Skeletal muscle cell (primary cell): ENCODE measurements around the gene RBFOX1.

Experiments used
- DNase-seq: peaks from one replicate; pipeline ENCODE4 v3.0.0-alpha.2; 2010; ENCODE audit warnings: low read depth
- H3K4me3 ChIP-seq: 2 replicates; pipeline ENCODE4 v1.5.1; 2011; ENCODE audit warnings: low read depth, mild to moderate bottlenecking, control low read depth, low read length, moderate library complexity

RBFOX1 gene

DNA sequence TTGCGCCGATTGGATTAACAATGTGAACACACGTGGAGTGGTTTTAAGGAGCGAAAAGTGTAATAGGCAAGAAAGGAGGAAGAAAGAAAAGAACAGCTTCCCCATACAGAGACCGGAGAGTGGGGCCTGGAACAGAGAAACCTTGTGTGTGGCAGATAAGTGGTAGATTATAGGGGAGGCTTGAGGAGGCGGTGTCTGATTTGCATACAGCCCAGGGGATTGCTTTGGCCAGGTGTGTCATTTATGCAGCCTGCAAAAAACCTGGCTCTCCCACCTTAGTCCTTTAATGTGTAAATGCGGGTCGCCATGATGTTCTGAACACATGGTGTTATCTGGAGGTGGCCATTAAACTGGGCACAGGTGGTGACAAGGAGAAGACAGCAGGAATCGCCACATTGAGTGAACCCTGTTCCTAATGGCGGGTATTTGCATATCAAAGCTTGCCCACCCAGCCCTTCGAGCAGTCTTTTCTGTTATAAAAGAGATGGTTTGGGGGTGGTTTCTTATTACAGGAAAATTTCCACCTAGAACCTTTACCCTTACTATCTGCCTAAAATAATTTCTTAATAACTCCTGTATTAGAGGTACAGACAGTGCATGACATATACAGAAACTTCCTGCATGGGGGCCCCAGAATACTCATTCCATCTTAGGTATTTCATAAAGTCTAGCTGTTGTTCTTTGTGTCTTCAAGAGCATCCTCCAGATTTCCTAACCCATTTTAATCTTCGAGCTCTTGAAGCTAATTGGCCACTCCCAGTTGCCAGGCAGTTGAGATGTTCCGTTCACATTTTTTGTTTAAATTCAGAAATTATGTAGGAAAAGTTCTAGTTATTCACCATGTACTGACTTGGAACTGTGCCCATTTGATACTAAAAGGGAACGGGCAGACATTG is 292.5 kb downstream of the RBFOX1 start:
- H3K4me3 ChIP-seq: no peak overlapping the region

DNA sequence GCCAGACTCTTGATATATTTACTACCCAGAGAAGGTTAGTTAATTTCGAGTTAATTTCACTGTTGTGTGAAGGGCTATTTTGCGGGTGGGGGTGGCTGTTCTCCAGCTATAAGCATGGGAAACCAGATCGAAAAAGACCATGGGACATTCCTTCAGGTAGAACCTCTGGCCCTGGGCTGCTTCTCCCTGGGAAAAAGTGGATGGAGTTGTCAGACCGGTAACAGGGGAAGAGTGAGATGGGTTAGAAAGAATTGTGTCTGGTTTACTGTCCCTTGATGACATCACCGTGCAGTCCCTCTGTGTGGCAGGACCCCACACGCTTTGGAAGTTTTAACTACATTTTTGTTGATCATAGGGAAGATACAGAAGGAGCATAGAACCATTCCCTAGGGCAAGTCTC is 296.3 kb downstream of the RBFOX1 start:
- H3K4me3 ChIP-seq: no peak overlapping the region
- no peak for DNase-seq

More for the DNA sequence above, 292.5 kb downstream of the RBFOX1 start:
- no peak for DNase-seq

DNA sequence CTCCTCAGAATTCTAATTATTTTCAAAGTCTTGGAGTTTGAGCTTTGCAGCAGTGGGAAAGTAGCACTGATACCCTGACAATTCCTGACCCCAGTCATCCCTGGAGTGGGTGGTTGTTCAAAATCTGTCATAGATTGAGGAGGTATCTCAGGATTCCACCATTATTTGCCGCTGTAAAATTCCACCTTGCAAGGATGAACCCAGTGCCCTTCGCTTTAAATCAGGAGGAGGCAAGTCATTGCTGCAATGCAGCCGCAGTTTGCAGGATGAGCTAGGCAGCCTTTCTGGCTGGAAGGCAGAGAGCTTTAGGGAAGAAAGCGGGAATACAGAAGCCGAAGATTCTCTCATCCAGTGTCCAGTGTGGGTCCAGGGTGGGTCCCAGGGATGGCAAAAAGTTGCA is 296.9 kb downstream of the RBFOX1 start:
- no peak for DNase-seq
- H3K4me3 ChIP-seq: no peak overlapping the region

DNA sequence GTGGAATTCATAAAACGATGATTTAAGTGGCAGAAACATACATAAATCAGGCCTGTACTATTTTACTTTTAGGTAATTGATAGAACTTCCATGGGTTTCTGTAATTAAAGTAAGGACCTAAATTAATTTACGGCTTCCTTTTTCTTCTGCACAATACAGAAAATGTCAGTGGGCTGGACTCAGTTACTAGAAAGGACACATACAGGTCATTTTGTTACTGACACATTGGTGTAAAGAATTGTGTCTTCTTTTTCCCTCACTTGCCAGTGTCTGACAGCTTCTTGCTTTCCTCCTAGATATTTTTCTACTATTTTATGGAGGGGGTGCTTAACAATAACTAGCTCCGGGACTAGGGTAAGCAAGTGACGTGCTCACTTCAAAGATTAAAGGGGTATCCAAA is 304.8 kb downstream of the RBFOX1 start:
- H3K4me3 ChIP-seq: no peak overlapping the region
- no peak for DNase-seq

DNA sequence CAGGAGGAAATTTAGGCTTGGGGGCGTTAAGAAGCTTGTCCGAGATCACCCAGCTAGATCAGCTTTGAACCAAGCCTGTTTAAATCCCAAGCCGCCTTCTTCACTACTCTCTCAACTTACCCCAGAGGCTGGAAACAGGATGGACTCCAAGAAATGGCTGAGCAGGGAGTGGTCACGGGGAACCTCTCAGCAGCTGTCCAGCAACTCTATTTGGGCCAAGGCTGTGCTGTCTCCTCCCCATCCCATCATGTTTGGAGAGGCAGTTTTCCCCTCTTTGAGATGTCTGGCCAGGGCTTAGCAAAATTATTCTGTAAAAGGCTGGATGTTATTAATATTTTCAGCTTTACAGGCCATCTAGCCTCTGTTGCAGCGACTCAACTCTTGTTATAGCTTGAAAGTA is 305.7 kb downstream of the RBFOX1 start:
- DNase-seq: no peak
- H3K4me3 ChIP-seq: no peak overlapping the region

DNA sequence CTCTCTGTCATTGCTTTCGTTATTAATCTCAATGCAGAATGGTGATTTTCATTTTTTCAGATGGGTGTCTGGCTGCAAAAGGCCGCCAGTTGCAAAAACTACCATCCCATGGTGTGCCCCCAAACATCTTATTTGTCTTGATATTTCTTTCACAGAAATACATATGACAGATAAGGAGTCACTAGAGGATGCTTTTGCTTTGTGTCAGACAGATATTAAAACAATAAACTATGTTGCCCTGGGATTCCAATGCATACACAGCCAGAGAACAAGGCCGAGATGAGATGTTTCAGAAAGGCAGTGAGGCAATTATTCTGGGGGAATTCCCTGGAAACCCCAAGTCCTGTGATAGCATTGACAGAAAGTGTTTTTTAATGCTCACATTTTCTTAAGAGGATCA is 307.7 kb downstream of the RBFOX1 start:
- DNase-seq: no peak
- H3K4me3 ChIP-seq: no peak overlapping the region

DNA sequence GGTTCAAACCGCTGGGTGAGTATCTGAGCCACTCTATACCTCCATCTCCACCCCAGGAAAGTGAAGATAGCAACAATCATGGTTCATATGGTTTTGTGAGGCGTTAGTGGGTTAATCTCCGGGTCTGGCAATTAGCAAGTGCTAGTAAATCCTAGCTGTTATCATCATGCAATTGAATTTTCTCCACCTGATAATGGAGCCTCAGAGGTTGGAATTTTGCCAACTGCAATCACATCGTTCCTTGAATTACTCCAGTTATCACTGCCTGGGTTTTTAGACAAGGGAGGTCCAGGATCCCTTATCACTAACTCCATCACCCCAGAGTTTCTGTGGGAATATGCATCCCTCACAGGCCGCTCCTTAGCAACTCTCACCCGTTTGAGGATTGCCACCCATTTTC is 311.5 kb downstream of the RBFOX1 start:
- H3K4me3 ChIP-seq: no peak overlapping the region
- DNase-seq: no peak

DNA sequence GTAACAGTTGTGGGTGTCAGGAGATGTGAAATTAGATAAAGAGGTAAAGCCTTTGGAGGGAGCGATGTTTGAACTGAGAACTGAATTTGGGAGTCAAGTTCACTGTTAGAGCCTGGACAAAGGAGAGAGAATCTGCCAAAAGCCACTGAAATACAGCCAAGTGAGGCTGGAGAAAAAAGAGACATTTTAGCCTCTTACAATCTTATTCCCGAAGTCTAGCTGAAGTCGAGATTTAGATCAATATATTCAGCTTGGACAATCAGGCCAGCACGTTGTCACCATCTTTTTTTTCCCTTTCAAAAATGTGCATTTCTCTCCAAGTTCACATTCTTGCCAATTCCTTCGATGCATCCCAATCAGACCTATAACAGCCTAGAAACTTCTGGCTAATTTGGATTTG is 312.2 kb downstream of the RBFOX1 start:
- no peak overlapping the region for H3K4me3 ChIP-seq
- no peak for DNase-seq

DNA sequence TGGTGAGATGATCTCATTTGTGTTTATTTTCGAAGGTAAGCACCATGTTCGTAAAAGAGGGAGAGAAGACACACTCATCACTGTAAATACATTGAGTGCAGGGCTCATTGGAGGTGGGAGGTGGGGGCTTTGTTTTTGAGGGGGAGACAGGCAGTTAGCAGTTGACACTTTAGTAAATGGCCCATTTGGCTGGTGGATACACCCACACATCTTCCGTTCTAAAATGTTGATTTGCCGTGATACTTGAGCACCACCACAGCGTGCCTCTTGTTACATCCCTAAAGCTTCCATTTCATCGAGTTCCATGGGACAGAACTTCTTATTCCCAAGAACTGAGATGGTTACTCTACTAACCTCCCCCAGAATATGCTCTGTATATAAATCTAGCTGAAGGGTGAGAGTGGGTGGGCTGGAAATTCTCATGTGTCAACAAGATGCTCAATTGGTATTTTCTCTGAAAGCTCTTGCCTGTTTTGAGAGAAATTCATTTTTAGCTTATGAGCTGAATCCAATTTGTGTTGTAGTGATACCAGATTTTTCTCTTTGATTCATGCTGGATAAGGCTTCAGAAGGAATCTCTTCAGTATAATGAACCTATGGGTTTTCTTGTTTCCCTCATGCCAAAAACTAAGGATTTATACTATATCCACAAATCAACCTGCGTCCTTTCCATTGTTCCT is 314.3 kb downstream of the RBFOX1 start:
- no peak overlapping the region for H3K4me3 ChIP-seq
- DNase-seq: no peak

DNA sequence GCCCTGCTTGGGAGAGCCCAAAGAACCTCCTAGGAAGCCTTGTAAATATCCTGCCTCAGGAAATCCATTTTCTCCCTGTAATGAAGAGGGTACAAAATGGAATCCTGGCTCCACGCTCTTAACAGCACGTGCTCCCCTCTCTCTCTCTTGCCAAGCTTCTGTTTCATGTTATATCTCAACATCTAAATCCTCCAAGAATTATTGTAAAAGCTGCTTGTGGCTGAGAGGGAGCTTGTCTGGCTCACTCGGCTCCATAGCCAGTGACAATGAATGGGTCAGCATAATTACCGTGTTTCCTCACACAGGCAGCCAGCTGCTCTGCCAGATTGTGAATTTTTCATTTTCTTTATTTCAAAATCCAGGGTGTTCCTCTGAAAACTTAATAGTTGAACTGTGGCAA is 317.8 kb downstream of the RBFOX1 start:
- no peak for DNase-seq
- no peak overlapping the region for H3K4me3 ChIP-seq

DNA sequence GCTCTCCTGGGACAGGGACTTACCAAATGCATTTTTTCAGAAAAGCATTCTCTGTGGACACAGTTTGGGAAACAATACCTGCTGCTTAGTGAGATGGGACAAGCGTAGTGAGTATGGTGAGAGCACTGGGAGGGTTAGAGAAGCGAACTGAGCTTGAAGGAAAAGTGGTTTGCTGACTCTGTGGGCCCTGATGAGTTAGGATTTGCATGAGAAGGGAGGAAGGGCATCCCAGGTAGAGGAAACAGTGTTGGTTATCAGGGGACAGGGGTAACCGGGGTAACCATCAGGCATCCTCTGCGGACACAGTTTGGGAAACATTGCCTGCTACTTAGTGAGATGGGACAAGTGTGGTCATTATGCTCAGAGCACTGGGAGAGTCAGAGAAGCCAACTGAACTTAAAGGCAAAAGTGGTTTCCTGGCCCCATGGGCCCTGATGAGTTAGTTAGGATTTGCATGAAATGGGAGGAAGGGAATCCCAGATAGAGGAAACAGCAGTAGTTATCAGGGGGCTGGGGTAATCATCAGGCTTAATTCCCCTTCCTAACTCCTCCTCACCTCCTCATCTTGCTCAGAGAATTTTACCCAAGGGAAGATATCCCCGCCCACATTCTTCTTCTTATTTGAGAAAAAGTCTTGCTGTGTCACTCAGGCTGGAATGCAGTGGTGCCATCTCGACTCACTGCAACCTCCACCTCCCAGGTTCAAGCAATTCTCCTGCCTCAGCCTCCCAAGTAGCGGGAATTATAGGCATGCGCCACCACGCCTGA is 319.3 kb downstream of the RBFOX1 start:
- no peak for DNase-seq
- no peak overlapping the region for H3K4me3 ChIP-seq

DNA sequence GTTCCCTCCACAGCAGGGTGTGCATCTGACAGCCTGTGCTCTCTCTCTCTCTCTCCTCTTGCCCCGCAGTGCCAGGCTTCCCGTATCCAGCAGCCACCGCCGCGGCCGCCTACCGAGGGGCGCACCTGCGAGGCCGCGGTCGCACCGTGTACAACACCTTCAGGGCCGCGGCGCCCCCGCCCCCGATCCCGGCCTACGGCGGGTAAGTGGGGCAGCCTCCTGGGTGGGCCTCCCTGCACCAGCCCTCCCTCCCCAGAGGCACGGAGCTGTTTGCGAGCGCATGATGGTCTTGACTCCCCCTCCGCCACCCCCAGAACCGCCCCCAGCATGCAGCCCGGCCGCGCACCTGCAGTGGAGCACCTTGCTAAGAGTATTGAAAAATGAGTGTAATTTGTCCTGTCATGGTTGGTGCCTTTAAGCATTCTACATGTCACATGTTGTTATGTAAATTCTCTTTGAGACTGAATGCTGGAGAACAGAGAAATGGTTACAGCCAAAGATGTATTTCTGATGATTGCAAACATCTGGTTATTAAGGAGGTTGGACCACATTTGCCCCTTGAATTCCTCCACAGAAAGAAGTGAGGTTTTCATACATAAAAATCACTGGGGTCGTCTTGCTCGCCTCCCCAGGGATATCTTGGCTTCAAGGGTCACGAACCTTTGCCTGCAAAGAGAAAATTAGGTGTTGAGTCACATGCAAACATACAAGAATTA is 321.3 kb downstream of the RBFOX1 start:
- no peak for DNase-seq
- no peak overlapping the region for H3K4me3 ChIP-seq

DNA sequence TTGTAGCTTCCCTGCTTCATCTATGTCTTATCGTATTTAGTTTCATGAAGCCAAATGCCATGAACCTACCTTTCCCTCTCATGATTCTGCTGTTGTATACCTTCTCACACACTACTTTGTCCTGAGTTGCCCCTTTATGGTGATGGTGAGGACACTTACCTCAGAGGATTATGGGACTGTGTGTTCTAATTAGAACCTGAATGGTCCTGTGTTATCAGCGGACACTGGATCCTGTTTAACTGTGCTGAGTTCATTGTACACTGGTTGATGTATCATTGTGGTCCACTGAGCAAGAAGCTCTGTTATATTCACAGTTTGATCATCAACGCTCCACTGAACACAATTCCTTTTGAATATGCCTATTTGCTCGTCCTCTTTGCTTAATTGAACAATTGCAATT is 343.0 kb downstream of the RBFOX1 start:
- H3K4me3 ChIP-seq: no peak overlapping the region
- no peak for DNase-seq

DNA sequence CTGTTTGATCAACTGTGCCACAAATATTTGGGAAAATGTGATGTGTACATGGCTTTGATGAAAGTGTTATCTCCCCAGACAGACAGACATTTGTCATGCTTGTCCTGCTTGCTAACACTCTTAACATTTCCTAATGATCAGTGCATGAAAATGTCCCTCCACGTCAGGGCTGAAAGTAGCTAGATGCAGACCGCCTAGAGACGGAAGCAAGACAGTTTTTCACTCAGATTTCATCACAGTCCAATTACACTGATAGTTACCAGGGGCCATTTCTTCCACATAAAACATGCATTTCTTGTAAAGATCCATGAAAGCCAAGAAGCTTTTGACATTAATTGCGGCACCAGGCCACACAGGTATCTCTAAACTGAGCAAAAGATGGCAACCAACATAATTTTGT is 347.7 kb downstream of the RBFOX1 start:
- no peak for DNase-seq
- no peak overlapping the region for H3K4me3 ChIP-seq

DNA sequence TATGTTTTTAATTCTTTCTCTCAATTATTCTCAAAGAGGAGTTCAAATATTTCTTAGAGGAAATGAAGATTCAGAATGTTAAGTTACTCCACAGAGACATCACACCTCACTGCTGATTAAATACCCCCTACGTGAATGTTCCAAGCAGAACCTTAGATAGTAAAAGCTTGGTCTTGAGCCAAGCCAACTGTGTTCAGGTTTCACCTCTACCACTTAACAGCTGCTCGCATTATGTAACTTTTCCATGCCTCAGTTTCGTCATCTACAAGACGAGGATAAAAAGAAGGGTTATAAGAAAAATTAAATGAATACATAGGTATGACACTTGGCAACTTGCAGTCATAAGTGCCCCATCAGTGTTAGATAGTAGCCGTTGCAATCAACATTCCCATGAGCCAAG is 356.2 kb downstream of the RBFOX1 start:
- no peak for DNase-seq
- H3K4me3 ChIP-seq: no peak overlapping the region

DNA sequence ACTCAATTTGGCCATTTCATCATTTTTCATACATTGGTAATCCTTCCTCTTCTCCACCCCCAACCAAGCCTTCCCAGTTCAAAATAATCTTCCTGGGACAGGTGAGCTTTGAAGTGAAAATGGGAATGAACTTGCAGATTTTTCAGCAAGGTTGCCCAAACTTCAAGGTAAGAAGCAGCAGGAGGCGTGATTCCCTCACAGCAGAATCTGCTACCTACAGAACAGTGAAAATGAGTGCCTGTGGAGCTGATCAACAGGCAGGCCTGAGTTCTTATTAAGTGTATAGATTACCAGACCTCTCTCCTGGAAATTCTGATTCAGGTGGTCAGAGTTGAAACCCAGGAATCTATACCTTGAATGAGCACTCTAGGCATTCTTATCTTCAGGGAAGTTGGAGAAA is 356.6 kb downstream of the RBFOX1 start:
- H3K4me3 ChIP-seq: no peak overlapping the region
- no peak for DNase-seq

DNA sequence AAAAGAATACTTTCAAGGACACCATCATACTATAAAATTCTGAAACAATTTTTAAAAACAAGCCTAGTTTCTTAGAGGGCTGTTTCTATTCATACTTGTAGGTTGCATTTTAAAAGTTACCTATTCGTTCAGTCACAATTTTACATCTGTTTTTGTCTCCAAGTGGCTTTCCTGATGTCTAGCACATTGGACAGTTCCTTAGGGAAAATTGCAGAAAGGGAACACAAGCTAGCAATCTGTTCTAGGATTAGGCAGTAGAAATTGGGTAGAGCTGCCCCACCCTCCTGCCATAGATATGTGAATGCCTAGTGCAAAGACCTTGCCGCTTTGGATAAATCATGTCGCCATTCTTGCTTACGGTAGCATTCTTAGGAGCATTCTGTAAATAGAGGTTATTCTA is 358.9 kb downstream of the RBFOX1 start:
- DNase-seq: no peak
- no peak overlapping the region for H3K4me3 ChIP-seq

DNA sequence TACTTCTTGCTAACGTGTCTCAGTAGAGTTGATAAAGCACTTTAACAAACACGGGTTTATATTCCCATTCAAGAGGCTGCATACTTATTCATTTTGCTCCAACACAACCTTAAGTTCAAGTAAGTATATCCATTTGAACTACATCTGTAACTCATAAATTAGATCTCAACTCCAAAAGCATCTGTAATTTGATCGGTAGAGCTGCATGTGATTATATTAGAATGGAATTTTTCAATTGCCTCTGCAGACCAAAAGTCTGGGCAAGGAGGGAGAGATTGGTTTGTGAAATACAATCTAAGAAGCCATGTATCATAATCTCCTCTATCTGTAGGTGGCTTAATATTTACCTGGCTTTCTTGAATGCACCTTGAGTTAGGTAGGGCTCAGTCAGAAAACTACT is 371.0 kb downstream of the RBFOX1 start:
- no peak overlapping the region for H3K4me3 ChIP-seq
- no peak for DNase-seq

DNA sequence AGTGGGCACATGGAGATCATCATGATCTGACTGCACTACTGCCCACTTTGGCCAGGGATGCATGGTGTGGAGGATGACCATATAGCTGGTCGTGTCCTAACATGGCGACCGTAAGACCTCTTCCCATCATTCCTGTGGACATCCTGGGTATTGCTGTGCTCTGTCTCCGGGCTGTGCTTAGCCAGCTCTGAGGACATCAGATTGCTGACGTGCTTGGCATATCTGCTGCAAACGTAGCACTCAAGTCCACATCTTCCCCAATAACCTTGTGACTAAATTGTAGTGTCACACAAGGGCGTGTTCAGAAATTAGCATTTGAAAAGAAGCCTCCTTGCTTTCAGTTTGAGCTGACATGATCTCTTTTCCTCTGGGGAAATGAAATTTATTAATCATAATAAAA is 373.2 kb downstream of the RBFOX1 start:
- DNase-seq: no peak
- H3K4me3 ChIP-seq: no peak overlapping the region

DNA sequence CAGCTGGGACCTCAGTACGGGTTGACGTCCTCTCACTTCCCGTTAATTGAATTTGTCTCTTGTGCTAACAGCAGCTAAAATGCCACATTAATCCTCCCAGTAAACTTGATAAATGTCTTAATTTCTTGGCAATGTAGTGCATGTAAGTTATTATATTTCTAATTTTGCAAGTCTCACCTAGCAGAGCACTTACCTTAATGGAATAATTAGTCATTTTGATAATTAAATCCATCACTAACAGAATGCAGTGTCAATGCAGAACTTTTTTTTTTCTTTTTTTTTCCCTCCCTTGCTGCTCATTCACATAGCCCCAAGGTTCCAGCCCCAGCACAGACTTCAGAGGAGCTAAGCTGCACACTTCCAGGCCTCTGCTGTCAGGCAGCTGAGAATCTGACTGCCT is 376.5 kb downstream of the RBFOX1 start:
- no peak overlapping the region for H3K4me3 ChIP-seq
- DNase-seq: no peak
